ENCODE results near the gene PLCG2. TPM values are rescaled to one million over a fixed set of nuclear protein-coding genes. Genes with fewer than 3 reads are reported as not detected.

Gene PLCG2
- total and polyA plus RNA-seq, 2 of the 8 experiments (the other 6 are each of a cell fraction or from before 2014, with no cell fraction given) = 6.1 to 6.9 TPM

- WGBS, 2 experiments (ENCODE audit: extremely low coverage in 1 of 2, insufficient coverage in 1 of 2, insufficient read length in 1 of 2, insufficient replicate concordance in 2 of 2, low coverage in 1 of 2, low lambda C conversion rate in 2 of 2, missing lambda C conversion rate in 1 of 2) = 86% methylated on average over 8 of the region's 8 CpGs; no CpG with 5 or more reads in 1 of the 2 experiments
- no peak for FAIRE-seq
- H2BK20ac ChIP-seq (ENCODE audit: low read length) = no peak overlapping the region
These were observed 208.0 kb downstream of the PLCG2 start for GRCh38 chr16:81987121-81987520.

More at GRCh38 chr16:81987121-81987520, 208.0 kb downstream of the PLCG2 start:
- Histone ChIP-seq H2AFZ (ENCODE audit: low read length) (no peak overlapping the region), H3K9me3 (ENCODE audit: insufficient read depth in 2 of 2, low read depth in 1 of 2, low read length in 1 of 2) (no peaks in the 10 kb centered on the region), H2BK12ac (ENCODE audit: low read depth, low read length) (no peak overlapping the region), H3K23me2 (ENCODE audit: low read depth, low read length) (no peaks in the 10 kb centered on the region), H3K36me3 (ENCODE audit: control insufficient read depth in 2 of 4, insufficient read depth in 4 of 4, low read length in 3 of 4) (no peaks in the 10 kb centered on the region), H4K8ac (ENCODE audit: extremely low read depth, insufficient read depth, low read length) (no peak overlapping the region), H3K56ac (replicated peaks; ENCODE audit: insufficient read length, low read depth, low read length) (no peak overlapping the region), H3K27ac (ENCODE audit: low read depth, low read length) (no peak overlapping the region), H3K4me3 (ENCODE audit: extremely low read depth in 1 of 4, insufficient read depth in 2 of 4, low read depth in 3 of 4, low read length in 4 of 4) (no peak overlapping the region), H3K79me1 (ENCODE audit: low read depth, low read length) (no peaks in the 10 kb centered on the region), H2BK5ac (ENCODE audit: low read depth, low read length) (no peak overlapping the region), H4K91ac (replicated peaks; ENCODE audit: insufficient read length, low read length) (no peak overlapping the region), H3K23ac (ENCODE audit: insufficient read length) (no peak overlapping the region), H3K9ac (replicated peaks in 1 of 4; ENCODE audit: extremely low read depth in 1 of 4, low read depth in 3 of 4, low read length in 3 of 4) (no peak overlapping the region), H2AK5ac (ENCODE audit: low read depth, low read length) (no peak overlapping the region), H3K4ac (replicated peaks; ENCODE audit: insufficient read length, low read depth, low read length) (no peak overlapping the region), H2BK120ac (replicated peaks; ENCODE audit: low read depth, low read length) (no peak overlapping the region), H2BK15ac (ENCODE audit: low read length) (no peak overlapping the region), H3K27me3 (replicated peaks in 1 of 4; ENCODE audit: control insufficient read depth in 3 of 4, extremely low read depth in 1 of 4, insufficient read depth in 3 of 4, low read length in 3 of 4) (no peaks in the 10 kb centered on the region), H3K14ac (ENCODE audit: insufficient read length) (no peak overlapping the region), H4K20me1 (replicated peaks in 1 of 2; ENCODE audit: control insufficient read depth in 1 of 2, insufficient read depth in 2 of 2, low read length in 2 of 2) (no peaks in the 10 kb centered on the region), H3K4me2 (ENCODE audit: insufficient read depth in 1 of 2, low read depth in 2 of 2, low read length in 2 of 2) (no peak overlapping the region), H3K79me2 (ENCODE audit: control insufficient read depth in 1 of 2, insufficient read depth in 2 of 2, low read length in 2 of 2) (no peaks in the 10 kb centered on the region), H3K4me1 (replicated peaks in 1 of 4; ENCODE audit: control insufficient read depth in 3 of 4, insufficient read depth in 4 of 4, low read length in 3 of 4) (no peaks in the 10 kb centered on the region; a peak in 1 of 7 replicates), H3K18ac (ENCODE audit: extremely low read depth, low read length) (no peak overlapping the region), H4K5ac (ENCODE audit: insufficient read length, low read depth, low read length) (no peak overlapping the region)
- ChIA-PET CTCF (ENCODE audit: partially characterized antibody) (interaction anchor here (0.6 to 3.1 kb wide), 6 partner anchors 10 to 236 kb away, joined by 3 to 18 read pairs (median 3); no protein-coding TSS in a partner anchor), POLR2A (ENCODE audit: partially characterized antibody) (no interaction called here)
- no peak for DNase-seq (ENCODE audit: low read depth in 1 of 2, low spot score in 2 of 2)
